Measurements from ENCODE around the gene C10orf90.
"Not testable (repeated sequence)": the region's sequence is repeated elsewhere in the genome, so short reads cannot be mapped to it uniquely, and the experiment has no call there.

Gene C10orf90

GRCh38 chr10:126551202-126551601, 119.3 kb downstream of the C10orf90 start:
- Histone ChIP-seq H3F3A (ENCODE audit: low read depth) (no peaks in the 10 kb centered on the region), H3K27me3 (ENCODE audit: insufficient read depth, low read length, poor library complexity, severe bottlenecking) (no peaks in the 10 kb centered on the region), H3K4me3 (ENCODE audit: low read length, poor library complexity, severe bottlenecking) (no peak overlapping the region), H2AFZ (ENCODE audit: low read length) (no peak overlapping the region), H3K9me2 (replicated peaks; ENCODE audit: low read depth, low read length) (no peaks in the 10 kb centered on the region), H3K9ac (ENCODE audit: low read depth, low read length, poor library complexity, severe bottlenecking) (no peak overlapping the region), H3K36me3 (ENCODE audit: insufficient read depth, low read length) (no peaks in the 10 kb centered on the region), H4K20me1 (ENCODE audit: insufficient read depth, low read length, poor library complexity, severe bottlenecking) (no peaks in the 10 kb centered on the region), H3K4me2 (ENCODE audit: low read depth, low read length, poor library complexity, severe bottlenecking) (no peak overlapping the region), H3K9me3 (ENCODE audit: insufficient read depth, low read depth, low read length) (no peaks in the 10 kb centered on the region), H3K79me2 (ENCODE audit: insufficient read depth, low read length) (no peaks in the 10 kb centered on the region), H3K4me1 (ENCODE audit: insufficient read depth, low read length, poor library complexity, severe bottlenecking) (no peaks in the 10 kb centered on the region)
- TF ChIP-seq EZH2phosphoT487 (IDR thresholded peaks at IDR 0.05; ENCODE audit: borderline replicate concordance) (no peak), CTCF (conservative IDR thresholded peaks at IDR 0.05; ENCODE audit: low read length) (no peak)

- not testable (repeated sequence) for H3K4me1 ChIP-seq (ENCODE audit: insufficient read depth, low read length, poor library complexity, severe bottlenecking); H3K27me3 ChIP-seq (ENCODE audit: insufficient read depth, low read length, poor library complexity, severe bottlenecking); H3F3A ChIP-seq (ENCODE audit: low read depth); H3K36me3 ChIP-seq (ENCODE audit: insufficient read depth, low read length); H3K79me2 ChIP-seq (ENCODE audit: insufficient read depth, low read length); H2AFZ ChIP-seq (ENCODE audit: low read length); H3K9me3 ChIP-seq (ENCODE audit: insufficient read depth, low read depth, low read length); H4K20me1 ChIP-seq (ENCODE audit: insufficient read depth, low read length, poor library complexity, severe bottlenecking); H3K4me3 ChIP-seq (ENCODE audit: low read length, poor library complexity, severe bottlenecking); H3K9ac ChIP-seq (ENCODE audit: low read depth, low read length, poor library complexity, severe bottlenecking); H3K4me2 ChIP-seq (ENCODE audit: low read depth, low read length, poor library complexity, severe bottlenecking); H3K9me2 ChIP-seq (replicated peaks; ENCODE audit: low read depth, low read length)
Measured at GRCh38 chr10:126550586-126550985, 119.9 kb downstream of the C10orf90 start.

GRCh38 chr10:126549344-126549743, 121.1 kb downstream of the C10orf90 start:
- H3K79me2 ChIP-seq (ENCODE audit: insufficient read depth, low read length): no peaks in the 10 kb centered on the region
- no peaks in the 10 kb centered on the region for H3F3A ChIP-seq (ENCODE audit: low read depth)
- TF ChIP-seq CTCF (conservative IDR thresholded peaks at IDR 0.05; ENCODE audit: low read length) (no peak), EZH2phosphoT487 (IDR thresholded peaks at IDR 0.05; ENCODE audit: borderline replicate concordance) (no peak)
- no peak overlapping the region for H2AFZ ChIP-seq (ENCODE audit: low read length)
- H3K4me3 ChIP-seq (ENCODE audit: low read length, poor library complexity, severe bottlenecking): no peak overlapping the region
- H3K9me2 ChIP-seq (replicated peaks; ENCODE audit: low read depth, low read length): no peaks in the 10 kb centered on the region
- H3K9me3 ChIP-seq (ENCODE audit: insufficient read depth, low read depth, low read length): no peaks in the 10 kb centered on the region
- no peaks in the 10 kb centered on the region for H3K36me3 ChIP-seq (ENCODE audit: insufficient read depth, low read length)
- H4K20me1 ChIP-seq (ENCODE audit: insufficient read depth, low read length, poor library complexity, severe bottlenecking): no peaks in the 10 kb centered on the region
- H3K4me1 ChIP-seq (ENCODE audit: insufficient read depth, low read length, poor library complexity, severe bottlenecking): no peaks in the 10 kb centered on the region
- no peaks in the 10 kb centered on the region for H3K27me3 ChIP-seq (ENCODE audit: insufficient read depth, low read length, poor library complexity, severe bottlenecking)
- no peak overlapping the region for H3K4me2 ChIP-seq (ENCODE audit: low read depth, low read length, poor library complexity, severe bottlenecking)
- H3K9ac ChIP-seq (ENCODE audit: low read depth, low read length, poor library complexity, severe bottlenecking): no peak overlapping the region

- H3K4me2 ChIP-seq (ENCODE audit: low read depth, low read length, poor library complexity, severe bottlenecking): no peak overlapping the region
- no peaks in the 10 kb centered on the region for H3K4me1 ChIP-seq (ENCODE audit: insufficient read depth, low read length, poor library complexity, severe bottlenecking)
- no peaks in the 10 kb centered on the region for H3K79me2 ChIP-seq (ENCODE audit: insufficient read depth, low read length)
- H3K4me3 ChIP-seq (ENCODE audit: low read length, poor library complexity, severe bottlenecking): no peak overlapping the region
- no peak overlapping the region for H3K9ac ChIP-seq (ENCODE audit: low read depth, low read length, poor library complexity, severe bottlenecking)
- no peaks in the 10 kb centered on the region for H3F3A ChIP-seq (ENCODE audit: low read depth)
- H4K20me1 ChIP-seq (ENCODE audit: insufficient read depth, low read length, poor library complexity, severe bottlenecking): no peaks in the 10 kb centered on the region
- no peaks in the 10 kb centered on the region for H3K27me3 ChIP-seq (ENCODE audit: insufficient read depth, low read length, poor library complexity, severe bottlenecking)
- TF ChIP-seq CTCF (conservative IDR thresholded peaks at IDR 0.05; ENCODE audit: low read length) (no peak), EZH2phosphoT487 (IDR thresholded peaks at IDR 0.05; ENCODE audit: borderline replicate concordance) (no peak)
- no peaks in the 10 kb centered on the region for H3K36me3 ChIP-seq (ENCODE audit: insufficient read depth, low read length)
- no peaks in the 10 kb centered on the region for H3K9me3 ChIP-seq (ENCODE audit: insufficient read depth, low read depth, low read length)
- no peaks in the 10 kb centered on the region for H3K9me2 ChIP-seq (replicated peaks; ENCODE audit: low read depth, low read length)
- no peak overlapping the region for H2AFZ ChIP-seq (ENCODE audit: low read length)
Measured at GRCh38 chr10:126544565-126544964, 125.9 kb downstream of the C10orf90 start.
